IMR-90 (cell line): ENCODE data around the gene SOX4. TPM values are rescaled to one million over a fixed set of nuclear protein-coding genes. Genes with fewer than 3 reads are reported as not detected.

ENCODE experiments used
- ATAC-seq: fragments of 200-7000 bp; cut with Tn5 transposase; 2 replicates; pipeline ENCODE4 v1.9.1; 2020; ENCODE audit warnings: low read depth, mild to moderate bottlenecking, moderate library complexity
- BruUV-seq: library from RNA; stranded (reverse); fragments of 400-500 nt; replicated peaks from 2 replicates; lab custom pipeline; 2021; lab: Mats Ljungman, UMichigan
- CTCF ChIA-PET: fragments of 300-600 bp; formaldehyde crosslinking; extraction: SDS; loops from one replicate; lab custom pipeline; 2021; ENCODE audit warnings: antibody characterized with exemption; lab: Yijun Ruan, JAX
- POLR2A ChIA-PET: fragments of 300-600 bp; sonication (Branson Sonifier 250); formaldehyde crosslinking; loops from one replicate; lab custom pipeline; 2022; ENCODE audit warnings: antibody characterized with exemption; ENCODE audit not compliant: unreplicated experiment; lab: Charles Lee
- DNase-seq: peaks from one replicate; pipeline ENCODE4 v3.0.0; 2013
- H2AFZ ChIP-seq: replicated peaks from 2 replicates; pipeline ENCODE3; 2013; ENCODE audit warnings: low read length, mild to moderate bottlenecking; ENCODE audit not compliant: poor library complexity
- H2AK5ac ChIP-seq: 2 replicates; pipeline ENCODE4 v1.6.1; 2013; ENCODE audit warnings: low read depth, low read length, inconsistent platforms
- H2AK9ac ChIP-seq: replicated peaks from 2 replicates; pipeline ENCODE3; 2013; ENCODE audit warnings: mild to moderate bottlenecking, low read depth, low read length, moderate library complexity; ENCODE audit not compliant: poor library complexity
- H2BK120ac ChIP-seq: 2 replicates; pipeline ENCODE4 v1.6.1; 2013; ENCODE audit warnings: low read depth, low read length, inconsistent platforms
- H2BK15ac ChIP-seq: 3 replicates; pipeline ENCODE4 v1.6.1; 2013; ENCODE audit warnings: low read depth, low read length, inconsistent platforms
- H2BK20ac ChIP-seq: 2 replicates; pipeline ENCODE4 v1.6.1; 2013; ENCODE audit warnings: low read depth, mild to moderate bottlenecking, inconsistent platforms, low read length, moderate library complexity
- H2BK5ac ChIP-seq: 2 replicates; pipeline ENCODE4 v1.6.1; 2013; ENCODE audit warnings: mild to moderate bottlenecking, low read depth, low read length, inconsistent platforms; ENCODE audit not compliant: poor library complexity, severe bottlenecking
- H3K14ac ChIP-seq: replicated peaks from 2 replicates; pipeline ENCODE4 v1.6.1; 2013; ENCODE audit warnings: low read depth, low read length, inconsistent platforms
- H3K18ac ChIP-seq: 2 replicates; pipeline ENCODE4 v1.6.1; 2013; ENCODE audit warnings: low read depth, low read length, control low read depth
- H3K23ac ChIP-seq: 2 replicates; pipeline ENCODE4 v1.6.1; 2013; ENCODE audit warnings: low read depth, low read length, inconsistent platforms
- H3K27ac ChIP-seq: 2 replicates; pipeline ENCODE4 v1.5.1; 2013; ENCODE audit warnings: mild to moderate bottlenecking, control low read depth, low read length; ENCODE audit not compliant: insufficient read depth
- H3K27me3 ChIP-seq: 2 replicates; pipeline ENCODE4 v1.6.1; 2013; ENCODE audit warnings: low read length; ENCODE audit not compliant: control insufficient read depth, insufficient read depth
- H3K36me3 ChIP-seq: 2 replicates; pipeline ENCODE4 v1.6.1; 2013; ENCODE audit warnings: low read length, mixed read lengths; ENCODE audit not compliant: control insufficient read depth, insufficient read depth
- H3K4ac ChIP-seq: 2 replicates; pipeline ENCODE4 v1.6.1; 2013; ENCODE audit warnings: low read depth, low read length, inconsistent platforms
- H3K4me1 ChIP-seq: 2 replicates; pipeline ENCODE4 v1.6.1; 2013; ENCODE audit warnings: low read length, mixed read lengths; ENCODE audit not compliant: control insufficient read depth, insufficient read depth
- H3K4me2 ChIP-seq: 2 replicates; pipeline ENCODE4 v1.6.1; 2013; ENCODE audit warnings: low read depth, mild to moderate bottlenecking, control low read depth, low read length, moderate library complexity
- H3K4me3 ChIP-seq: 2 replicates; pipeline ENCODE4 v1.5.1; 2013; ENCODE audit warnings: low read depth, mild to moderate bottlenecking, control low read depth, low read length, moderate library complexity; ENCODE audit not compliant: insufficient read depth
- H3K56ac ChIP-seq: 2 replicates; pipeline ENCODE4 v1.6.1; 2013; ENCODE audit warnings: low read length, inconsistent platforms; ENCODE audit not compliant: insufficient read depth; ENCODE audit errors: extremely low read depth
- H3K79me1 ChIP-seq, 2 experiments: 2 replicates each; pipeline ENCODE4 v1.6.1; 2013; ENCODE audit warnings: low read length in 2 of 2, inconsistent platforms in 1 of 2, low read depth in 1 of 2
- H3K9ac ChIP-seq: 2 replicates; pipeline ENCODE4 v1.6.1; 2013; ENCODE audit warnings: low read depth, low read length, control low read depth
- H3K9me1 ChIP-seq: 2 replicates; pipeline ENCODE4 v1.6.1; 2013; ENCODE audit warnings: low read length, inconsistent platforms; ENCODE audit not compliant: insufficient read depth
- H3K9me3 ChIP-seq: 2 replicates; pipeline ENCODE4 v1.6.1; 2013; ENCODE audit warnings: low read length; ENCODE audit not compliant: control insufficient read depth, insufficient read depth
- H4K20me1 ChIP-seq: 2 replicates; pipeline ENCODE4 v1.6.1; 2013; ENCODE audit warnings: low read length, inconsistent platforms; ENCODE audit not compliant: insufficient read depth
- H4K5ac ChIP-seq: 2 replicates; pipeline ENCODE4 v1.6.1; 2013; ENCODE audit warnings: mild to moderate bottlenecking, low read depth, low read length, control low read depth
- H4K8ac ChIP-seq, 2 experiments: 2 replicates each; pipeline ENCODE4 v1.6.1; 2013; ENCODE audit warnings: low read depth in 2 of 2, low read length in 2 of 2, control low read depth in 1 of 2, inconsistent platforms in 1 of 2
- H4K91ac ChIP-seq: 2 replicates; pipeline ENCODE4 v1.6.1; 2013; ENCODE audit warnings: low read depth, low read length, inconsistent platforms; ENCODE audit not compliant: insufficient read depth
- BHLHE40 ChIP-seq: fragments of 150-350 bp; IDR thresholded peaks from 2 replicates; pipeline ENCODE4 v1.6.1; 2016; ENCODE audit warnings: mild to moderate bottlenecking, low read depth, low read length
- CEBPB ChIP-seq: IDR thresholded peaks from 2 replicates; pipeline ENCODE4 v1.6.1; 2012; ENCODE audit warnings: low read depth, low read length, improper control_type of control experiment
- MAZ ChIP-seq: IDR thresholded peaks from 2 replicates; pipeline ENCODE4 v1.6.1; 2012; ENCODE audit warnings: low read depth, mild to moderate bottlenecking, low read length, improper control_type of control experiment, moderate library complexity, borderline replicate concordance
- NFE2L2 ChIP-seq: fragments of 150-350 bp; IDR thresholded peaks from 2 replicates; pipeline ENCODE4 v1.6.1; 2016; ENCODE audit warnings: low read depth, mild to moderate bottlenecking, low read length
- WGBS, 2 experiments: methylation state at CpG; one replicate each; pipeline versions ENCODE4 v1.1.5 to v1.1.7; 2013; ENCODE audit warnings: missing lambda C conversion rate in 2 of 2; ENCODE audit not compliant: insufficient read length in 1 of 2; ENCODE audit errors: extremely low coverage in 2 of 2; 5-methylcytosine and 5-hydroxymethylcytosine counted together
- dilution Hi-C: fragments of 300-500 bp; cut with HindIII; formaldehyde crosslinking; loops from one replicate; pipeline ENCODE4 v1.14.3; 2018; ENCODE audit warnings: low sequenced_read_pairs; ENCODE audit not compliant: unreplicated experiment
- in situ Hi-C: fragments of 300-500 bp; cut with MboI; formaldehyde crosslinking; loops from 3 replicates; pipeline ENCODE4 v1.14.3; 2019; ENCODE audit warnings: low sequenced_read_pairs, inconsistent platforms, mixed read lengths
- intact Hi-C: fragments of 100-400 bp; cut with micrococcal nuclease; formaldehyde crosslinking; loops from 2 replicates; pipeline ENCODE4 v1.10.0; 2022
- polyA plus RNA-seq, 3 experiments: library from polyadenylated mRNA; depleted of rRNA; stranded (reverse); fragments of >200 nt; gene quantifications; 2 replicates each; pipeline ENCODE4 v1.2.3, GENCODE V29; 2012; ENCODE audit warnings: low replicate concordance in 1 of 3
- total RNA-seq: library from RNA; depleted of rRNA; stranded (reverse); fragments of >200 nt; gene quantifications from 2 replicates; pipeline ENCODE4 v1.2.3, GENCODE V29; 2012

SOX4 gene
- total and polyA plus RNA-seq, 2 of the 4 experiments (the other 2 are of a cell fraction) = 4.7 to 4.8 TPM

DNA sequence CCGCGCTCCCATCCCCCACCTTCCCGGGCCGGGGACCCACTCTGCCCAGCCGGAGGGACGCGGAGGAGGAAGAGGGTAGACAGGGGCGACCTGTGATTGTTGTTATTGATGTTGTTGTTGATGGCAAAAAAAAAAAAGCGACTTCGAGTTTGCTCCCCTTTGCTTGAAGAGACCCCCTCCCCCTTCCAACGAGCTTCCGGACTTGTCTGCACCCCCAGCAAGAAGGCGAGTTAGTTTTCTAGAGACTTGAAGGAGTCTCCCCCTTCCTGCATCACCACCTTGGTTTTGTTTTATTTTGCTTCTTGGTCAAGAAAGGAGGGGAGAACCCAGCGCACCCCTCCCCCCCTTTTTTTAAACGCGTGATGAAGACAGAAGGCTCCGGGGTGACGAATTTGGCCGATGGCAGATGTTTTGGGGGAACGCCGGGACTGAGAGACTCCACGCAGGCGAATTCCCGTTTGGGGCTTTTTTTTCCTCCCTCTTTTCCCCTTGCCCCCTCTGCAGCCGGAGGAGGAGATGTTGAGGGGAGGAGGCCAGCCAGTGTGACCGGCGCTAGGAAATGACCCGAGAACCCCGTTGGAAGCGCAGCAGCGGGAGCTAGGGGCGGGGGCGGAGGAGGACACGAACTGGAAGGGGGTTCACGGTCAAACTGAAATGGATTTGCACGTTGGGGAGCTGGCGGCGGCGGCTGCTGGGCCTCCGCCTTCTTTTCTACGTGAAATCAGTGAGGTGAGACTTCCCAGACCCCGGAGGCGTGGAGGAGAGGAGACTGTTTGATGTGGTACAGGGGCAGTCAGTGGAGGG, 2.8 kb downstream of the SOX4 start:
- Histone ChIP-seq H2BK5ac (peak overlapping the region; percentile 79), H3K36me3 (peaks cover 25% of the 10 kb centered on the region), H3K79me1 (peaks cover 9 to 22% of the 10 kb centered on the region in 2 experiments; a peak in 3 of 4 replicates), H3K4me2 (peak overlapping the region; percentile 69), H3K27me3 (no peaks in the 10 kb centered on the region), H3K4me3 (peak overlapping the region; percentile 84), H4K91ac (peak overlapping the region; percentile 90), H2BK20ac (no peak overlapping the region), H3K23ac (peak overlapping the region; percentile 92), H3K9me3 (no peaks in the 10 kb centered on the region), H2AK9ac (peak overlapping the region; percentile 92), H3K9me1 (peaks cover 3% of the 10 kb centered on the region; the same call in 1 of the 2 replicates), H2BK120ac (peak overlapping the region; percentile 85), H3K56ac (peak overlapping the region; percentile 85), H4K20me1 (peaks cover 32% of the 10 kb centered on the region), H3K18ac (peak overlapping the region; percentile 94), H3K4me1 (peaks cover 4% of the 10 kb centered on the region), H2BK15ac (peak overlapping the region; percentile 8; the same call in 1 of the 3 replicates), H3K27ac (peak overlapping the region; percentile 90), H4K8ac (peak overlapping the region; percentile 67 to 75; a peak in 3 of 4 replicates), H3K9ac (peak overlapping the region; percentile 99), H2AK5ac (peak overlapping the region; percentile 47; the same call in 1 of the 2 replicates), H3K14ac (peak overlapping the region; percentile 92), H2AFZ (peak overlapping the region; percentile 94), H4K5ac (peak overlapping the region; percentile 65), H3K4ac (peak overlapping the region; percentile 94)
- TF ChIP-seq CEBPB = no peak
- peak; percentile 37; the same call in 1 of the 2 replicates for TF ChIP-seq BHLHE40
- peak; percentile 26; the same call in 1 of the 2 replicates for TF ChIP-seq MAZ
- no peak for TF ChIP-seq NFE2L2
- ATAC-seq (no peak), DNase-seq (peak; percentile 50)
- WGBS, 2 experiments = 1% methylated on average over 15 of the region's 43 CpGs; no CpG with 5 or more reads in 1 of the 2 experiments
- ChIA-PET POLR2A (interaction anchor here (0.6 to 4.2 kb wide), 3 partner anchors 523 to 617 kb away, joined by 4 to 36 read pairs (median 5); no protein-coding TSS in a partner anchor), CTCF (interaction anchor here (0.7 to 1.5 kb wide), 2 partner anchors 173 to 355 kb away, joined by 3 read pairs; no protein-coding TSS in a partner anchor)
- intact Hi-C loops = loop anchor here (1.0 to 10.0 kb wide), 11 partner anchors 70 to 1850 kb away; no protein-coding TSS in a partner anchor
- dilution Hi-C loops = no loop called here
- in situ Hi-C loops = loop anchor here (10.0 kb wide), 1 partner anchor 548 kb away; no protein-coding TSS in a partner anchor
- BruUV-seq = no TSS peak
